Stimulated activated CD4-positive, alpha-beta T cell treated with anti-CD3 and anti-CD28 coated beads, Interleukin-12 subunit alpha, Interleukin-12 subunit beta, amount 100 ng/mL, for 48 hours (primary cell): ENCODE data around the gene ADAMTS7.
"Not testable (repeated sequence)": the region's sequence is repeated elsewhere in the genome, so short reads cannot be mapped to it uniquely, and the experiment has no call there.

Experiments used
- DNase-seq, 3 donors: peaks; one replicate each; pipeline ENCODE4 v3.0.0-alpha.2; 2020; ENCODE audit warnings: low read depth in 2 of 3, low spot score in 1 of 3

The ADAMTS7 gene

GRCh38 chr15:78781381-78781780 is 29.9 kb downstream of the ADAMTS7 start:
- DNase-seq: not testable (repeated sequence)

GRCh38 chr15:78779975-78780374 is 31.3 kb downstream of the ADAMTS7 start:
- not testable (repeated sequence) for DNase-seq

- DNase-seq: not testable (repeated sequence)
Measured at GRCh38 chr15:78779176-78779785, 32.0 kb downstream of the ADAMTS7 start.

GRCh38 chr15:78778422-78778821 is 32.8 kb downstream of the ADAMTS7 start:
- DNase-seq: no peak

- not testable (repeated sequence) for DNase-seq
Measured at GRCh38 chr15:78777953-78778345, 33.3 kb downstream of the ADAMTS7 start.

DNA sequence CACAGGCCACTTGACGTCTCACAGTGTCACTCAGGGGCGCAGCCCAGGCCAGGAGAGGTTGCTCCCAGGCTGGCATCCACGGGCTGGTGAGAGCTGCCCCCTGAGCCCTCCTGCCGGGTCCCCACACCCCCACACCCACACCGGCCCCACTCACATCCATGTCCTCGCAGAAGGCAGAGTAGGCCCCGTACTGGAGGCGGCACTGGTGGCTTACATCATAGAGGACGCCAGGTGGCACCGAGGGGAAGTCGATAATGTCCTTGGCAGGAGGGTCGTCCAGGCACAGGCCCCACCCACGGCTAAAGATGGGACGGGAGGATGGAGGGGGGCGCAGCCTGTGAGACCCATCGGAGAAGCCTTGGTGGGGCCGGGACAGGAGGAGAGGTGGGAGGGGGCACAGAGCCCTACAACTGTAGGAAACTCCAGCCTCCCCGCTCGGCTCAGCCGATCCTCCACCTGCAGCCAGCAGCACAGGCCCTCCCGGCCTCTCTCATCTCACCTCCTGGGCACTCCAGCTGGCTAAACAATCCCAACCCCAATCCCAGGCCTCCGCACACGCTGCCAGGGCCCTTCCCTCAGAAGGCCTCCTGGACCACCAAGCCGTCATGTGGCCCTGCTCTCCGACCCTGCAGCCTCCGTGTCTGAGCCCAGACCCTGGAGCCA is 33.8 kb downstream of the ADAMTS7 start:
- not testable (repeated sequence) for DNase-seq

GRCh38 chr15:78776046-78776925 is 35.0 kb downstream of the ADAMTS7 start:
- DNase-seq: not testable (repeated sequence)

DNA sequence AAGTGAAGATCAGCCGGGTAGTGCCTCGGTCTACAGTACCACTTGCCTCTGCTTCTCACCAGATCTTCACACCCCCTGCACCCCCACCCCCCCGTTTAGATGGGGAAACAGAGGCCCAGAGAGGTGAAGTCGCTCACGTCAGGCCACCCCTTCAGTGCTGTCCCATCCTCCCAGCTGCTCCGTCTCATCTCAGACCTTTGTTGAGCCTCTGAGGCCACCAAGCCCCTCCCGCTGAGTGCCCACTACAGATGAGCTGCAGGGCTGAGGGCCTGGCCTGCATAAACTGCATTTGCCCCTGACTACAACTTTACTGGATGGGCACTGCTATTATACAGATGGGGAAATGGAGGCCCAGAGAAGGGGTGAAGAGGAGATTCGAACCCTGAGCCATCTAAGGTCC is 35.8 kb downstream of the ADAMTS7 start:
- DNase-seq: no peak

DNA sequence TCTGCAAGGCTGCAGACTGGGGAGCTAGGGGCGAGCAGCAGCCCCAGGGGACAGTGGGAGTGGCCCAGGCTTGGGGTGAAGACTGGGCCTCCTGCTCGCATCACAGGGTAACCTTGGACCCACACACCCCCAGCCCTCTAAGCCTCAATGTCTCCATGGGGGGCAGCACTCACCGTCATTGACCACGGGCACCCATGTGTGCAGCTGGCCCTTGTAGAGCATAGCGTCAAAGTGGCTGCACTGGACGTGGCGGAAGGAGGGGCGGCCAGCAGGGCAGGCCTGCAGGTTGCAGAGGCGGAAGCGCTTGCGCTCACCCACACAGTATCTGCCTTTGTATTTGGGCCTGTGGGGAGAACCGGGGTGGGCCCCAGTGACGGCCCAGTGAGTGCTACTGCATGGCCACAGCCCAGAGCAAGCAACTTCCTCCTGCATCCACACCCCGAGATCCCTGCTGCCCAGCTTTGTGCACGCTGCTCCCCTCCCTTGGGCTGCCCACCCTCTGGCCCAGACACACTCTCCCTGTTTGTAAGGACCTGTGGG is 36.7 kb downstream of the ADAMTS7 start:
- not testable (repeated sequence) for DNase-seq

DNA sequence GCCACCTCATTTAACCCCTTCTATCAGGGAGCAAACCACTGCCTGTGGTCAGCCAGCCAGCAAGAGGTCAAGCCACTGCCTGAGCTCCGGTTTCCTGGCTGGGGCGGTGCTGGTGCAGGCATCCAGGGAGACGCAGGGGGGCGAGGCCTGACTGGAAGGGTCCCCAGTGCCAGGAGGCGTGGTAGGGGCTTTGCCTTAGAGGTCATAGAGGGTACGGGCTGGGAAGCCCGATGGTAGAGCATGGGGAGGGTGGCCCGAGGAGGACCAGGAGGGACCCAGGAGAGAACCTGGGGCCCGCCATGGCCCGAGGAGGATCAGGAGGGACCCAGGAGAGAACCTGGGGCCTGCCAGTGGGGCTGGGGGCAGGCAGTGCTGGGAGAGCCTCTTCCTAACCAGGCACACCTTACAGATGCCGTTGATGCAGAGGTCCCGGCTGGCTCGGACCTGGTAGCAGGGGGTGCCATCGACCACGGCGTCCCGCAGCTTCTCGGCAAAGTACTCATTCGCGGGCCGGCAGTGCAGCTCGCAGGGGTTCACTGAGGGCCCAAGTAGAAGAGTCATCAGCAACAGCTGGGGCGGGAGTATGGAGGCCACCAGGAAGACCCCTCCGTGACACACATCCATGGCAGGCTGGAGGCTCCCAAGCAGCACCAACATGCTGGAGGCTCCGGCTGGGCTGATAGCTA is 37.4 kb downstream of the ADAMTS7 start:
- DNase-seq: not testable (repeated sequence)

GRCh38 chr15:78772738-78773137 is 38.5 kb downstream of the ADAMTS7 start:
- no peak for DNase-seq

- not testable (repeated sequence) for DNase-seq
Measured at GRCh38 chr15:78771436-78772000, 39.7 kb downstream of the ADAMTS7 start.

DNA sequence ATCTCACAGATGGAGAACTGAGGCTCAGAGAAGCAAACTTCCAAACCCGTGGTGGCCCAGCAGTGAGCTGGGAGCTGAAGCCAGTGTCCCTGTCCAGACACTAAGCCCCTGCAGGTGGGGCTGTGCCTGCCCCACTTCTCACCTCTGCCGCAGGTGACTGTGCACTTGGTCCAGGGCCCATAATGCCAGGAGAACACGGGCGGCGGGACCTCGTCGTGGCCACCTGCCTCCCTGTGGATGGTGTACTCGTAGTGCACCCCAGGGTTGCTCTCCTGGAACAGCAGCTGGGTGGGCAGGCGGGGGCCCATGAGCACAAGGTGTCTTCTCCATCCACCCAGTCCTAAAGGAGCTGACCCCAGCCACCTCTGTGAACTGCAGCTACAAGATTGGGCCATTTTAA is 40.2 kb downstream of the ADAMTS7 start:
- not testable (repeated sequence) for DNase-seq

DNA sequence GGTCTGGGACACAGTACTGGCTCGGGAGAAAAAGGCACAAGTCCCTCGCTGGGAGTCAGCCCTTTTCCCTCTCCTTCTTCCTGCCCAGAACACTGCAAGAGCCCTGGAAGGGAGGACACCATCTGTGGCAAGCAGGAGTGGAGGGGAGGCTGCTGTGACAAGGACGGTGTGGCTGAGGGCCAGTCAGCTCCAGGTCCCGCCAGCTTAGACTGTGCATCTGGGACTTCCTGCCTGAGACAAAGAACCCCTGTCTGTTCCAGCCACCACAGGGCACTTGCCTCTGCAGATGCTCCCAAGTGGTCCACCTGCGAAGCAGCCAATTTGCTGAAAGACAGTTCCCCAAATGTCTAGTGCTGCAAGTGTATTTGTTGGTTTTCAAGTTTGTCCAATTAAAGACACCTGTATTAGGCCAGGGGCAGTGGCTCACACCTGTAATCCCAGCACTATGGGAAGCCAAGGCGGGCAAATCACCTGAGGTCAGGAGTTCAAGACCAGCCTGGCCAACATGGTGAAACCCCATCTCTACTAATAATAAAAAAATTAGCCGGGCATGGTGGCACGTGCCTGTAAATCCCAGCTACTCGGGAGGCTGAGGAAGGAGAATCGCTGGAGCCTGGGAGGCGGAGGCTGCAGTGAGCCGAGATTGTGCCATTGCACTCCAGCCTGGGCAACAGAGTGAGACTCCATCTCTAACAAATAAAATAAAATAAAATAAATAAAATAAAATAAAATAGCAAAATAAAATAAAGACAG is 41.6 kb downstream of the ADAMTS7 start:
- not testable (repeated sequence) for DNase-seq

DNA sequence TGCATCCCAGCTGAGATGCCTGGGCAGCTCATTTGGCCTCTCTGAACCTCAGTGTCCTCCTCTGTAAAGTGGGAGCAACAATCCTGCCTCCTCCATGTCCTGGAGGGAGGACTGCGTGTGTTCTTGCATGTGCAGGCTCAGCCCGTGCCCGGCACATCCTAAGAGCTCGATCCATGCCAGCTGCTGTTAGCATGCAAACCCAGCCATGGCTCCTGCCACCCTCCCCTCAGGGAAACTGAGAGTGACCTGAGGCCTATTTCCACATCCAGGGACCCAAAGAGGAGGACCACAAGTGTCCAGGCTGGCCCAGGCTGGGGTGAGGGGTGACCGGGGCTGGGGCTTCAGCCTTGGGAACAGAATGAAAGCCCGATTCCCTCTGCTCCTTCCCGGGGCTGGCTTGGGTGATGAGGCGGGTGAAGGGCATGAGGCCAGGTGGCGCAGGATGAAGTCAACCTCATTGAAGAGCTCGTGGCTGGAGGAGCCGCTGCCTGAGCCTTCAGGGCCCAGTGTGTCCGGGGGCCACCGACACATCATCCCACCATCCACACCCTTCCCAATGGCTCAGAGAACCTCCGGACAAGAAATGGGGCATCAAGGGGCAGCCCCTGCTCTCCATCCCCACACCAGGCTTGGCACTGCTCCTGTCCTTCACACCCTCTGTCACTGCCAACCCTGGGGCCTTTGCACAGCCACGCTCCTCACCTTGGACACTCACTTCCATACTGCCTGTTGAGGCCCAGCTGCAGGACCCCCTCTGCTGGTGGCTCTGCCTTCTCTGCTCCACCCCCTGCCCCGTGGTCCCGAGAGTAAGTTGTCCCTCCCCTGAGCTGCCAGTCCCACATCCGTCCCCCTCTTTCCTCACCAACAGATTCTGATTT is 42.5 kb downstream of the ADAMTS7 start:
- no peak for DNase-seq

DNA sequence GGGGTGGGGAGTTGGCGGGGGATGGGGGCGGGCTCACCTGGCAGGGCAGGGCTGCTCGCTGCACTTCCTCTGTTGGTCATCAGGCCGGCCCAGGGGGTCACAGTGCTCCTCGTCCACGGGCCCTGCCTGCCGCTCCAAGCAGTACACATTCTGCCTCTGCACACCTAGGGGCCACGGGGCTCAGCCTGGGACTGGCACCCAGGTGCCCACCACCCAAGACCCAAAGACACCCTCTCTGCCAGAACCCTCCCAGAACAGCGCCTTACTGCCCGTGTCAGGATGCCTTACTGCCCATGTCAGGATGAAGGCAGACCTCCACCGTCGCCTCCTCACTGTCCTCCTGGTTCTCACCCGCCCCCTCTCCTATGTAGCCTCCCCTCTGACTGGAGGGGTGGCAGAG is 43.2 kb downstream of the ADAMTS7 start:
- DNase-seq: no peak

- no peak for DNase-seq
Measured at GRCh38 chr15:78767331-78767951, 43.8 kb downstream of the ADAMTS7 start.

- DNase-seq: not testable (repeated sequence)
Measured at GRCh38 chr15:78766641-78767071, 44.6 kb downstream of the ADAMTS7 start.
